ENCODE measurements around the gene KISS1R. TPM values are rescaled to one million over a fixed set of nuclear protein-coding genes. Genes with fewer than 3 reads are reported as not detected.

KISS1R gene
- not detected in 2 replicates for total RNA-seq (2012; rRNA removed)
- polyA plus RNA-seq (2012; rRNA removed): not detected in 2 replicates
- polyA plus RNA-seq (2012; cell fraction: cytosol; rRNA removed): 0.02 and 0.09 TPM in 2 replicates
- 0.13 TPM in 1 of 2 replicates, not detected in the other for polyA plus RNA-seq (2012; cell fraction: nucleus; rRNA removed; ENCODE audit: low replicate concordance)
- not detected for Bru-seq, nascent RNA
- BruChase-seq, experiment 1, labeled RNA remaining after a 6-hour chase: not detected
- BruChase-seq, experiment 2, labeled RNA remaining after a 2-hour chase: not detected
- long read RNA-seq: 0 reads

DNA sequence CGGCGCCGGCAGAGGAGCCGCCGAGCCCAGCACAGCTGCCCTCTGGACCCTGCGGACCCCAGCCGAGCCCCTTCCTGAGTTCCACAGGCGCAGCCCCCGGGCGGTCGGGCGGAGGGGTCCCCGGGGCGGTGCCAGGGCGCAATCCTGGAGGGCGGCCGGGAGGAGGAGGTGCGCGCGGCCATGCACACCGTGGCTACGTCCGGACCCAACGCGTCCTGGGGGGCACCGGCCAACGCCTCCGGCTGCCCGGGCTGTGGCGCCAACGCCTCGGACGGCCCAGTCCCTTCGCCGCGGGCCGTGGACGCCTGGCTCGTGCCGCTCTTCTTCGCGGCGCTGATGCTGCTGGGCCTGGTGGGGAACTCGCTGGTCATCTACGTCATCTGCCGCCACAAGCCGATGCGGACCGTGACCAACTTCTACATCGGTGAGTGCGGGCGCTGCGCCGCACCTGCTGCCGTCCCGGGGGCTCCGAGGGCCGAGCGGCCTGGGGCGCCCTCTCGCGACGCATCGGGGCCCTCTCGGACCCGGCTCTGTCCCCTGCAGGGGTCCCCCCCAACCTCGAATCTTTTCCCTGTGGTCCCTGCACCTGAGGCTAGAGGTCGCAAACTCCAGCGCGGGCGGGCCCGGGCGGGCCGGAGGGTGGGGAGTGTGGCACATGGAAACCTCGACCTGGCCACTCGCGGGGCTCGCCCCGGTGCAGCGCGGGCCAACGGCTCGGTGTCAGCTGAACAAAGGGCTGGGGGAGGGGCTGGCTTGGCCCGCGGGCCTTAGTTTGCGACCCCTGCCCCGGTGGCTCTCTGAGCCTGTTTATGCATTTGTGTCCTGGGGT is at the start of gene KISS1R:
KISS1R (plus strand) TSS at position 11 of the 829 bp plus-strand sequence; CDS start at position 181, 170 bp downstream.
- no peaks in the 10 kb centered on the region for H3K36me3 ChIP-seq (ENCODE audit: control insufficient read depth, insufficient read depth, low read length)
- ATAC-seq (ENCODE audit: low read depth) (no peak), DNase-seq (peak; percentile 34)
- BruUV-seq (replicated peaks): no TSS peak
- peaks cover 0 to 7% of the 10 kb centered on the region in 2 experiments; a peak in 1 of 4 replicates for H3K79me1 ChIP-seq (ENCODE audit: low read depth in 1 of 2, low read length in 2 of 2)
- H2BK15ac ChIP-seq (ENCODE audit: low read depth, low read length): no peak within 1 kb of the TSS
- H3K4ac ChIP-seq (ENCODE audit: low read depth, low read length): no peak within 1 kb of the TSS
- dilution Hi-C loops (cut with HindIII; ENCODE audit: low sequenced_read_pairs, unreplicated experiment): no loop called here
- H4K91ac ChIP-seq (ENCODE audit: insufficient read depth, low read depth, low read length): no peak within 1 kb of the TSS
- H2BK5ac ChIP-seq (ENCODE audit: low read depth, low read length, poor library complexity, severe bottlenecking): no peak within 1 kb of the TSS
- no peak within 1 kb of the TSS for H3K56ac ChIP-seq (ENCODE audit: extremely low read depth, insufficient read depth, low read length)
- no peaks in the 10 kb centered on the region for H4K20me1 ChIP-seq (ENCODE audit: insufficient read depth, low read length)
- CTCF ChIA-PET: no interaction called here
- no peak within 1 kb of the TSS for H3K23ac ChIP-seq (ENCODE audit: low read depth, low read length)
- no peak within 1 kb of the TSS for H3K14ac ChIP-seq (replicated peaks; ENCODE audit: low read depth, low read length)
- intact Hi-C loops (cut with micrococcal nuclease): no loop called here
- no peak within 1 kb of the TSS for H4K8ac ChIP-seq (ENCODE audit: low read depth in 2 of 2, low read length in 2 of 2)
- no peaks in the 10 kb centered on the region for H3K9me3 ChIP-seq (ENCODE audit: control insufficient read depth, insufficient read depth, low read length)
- no peak within 1 kb of the TSS for H3K9ac ChIP-seq (ENCODE audit: low read depth, low read length)
- peak within 1 kb of the TSS; percentile 37 for H2AK9ac ChIP-seq (replicated peaks; ENCODE audit: low read depth, low read length, poor library complexity)
- no peak within 1 kb of the TSS for H2AK5ac ChIP-seq (ENCODE audit: low read depth, low read length)
- no peaks in the 10 kb centered on the region for H3K9me1 ChIP-seq (ENCODE audit: insufficient read depth, low read length)
- no peak within 1 kb of the TSS for H2BK20ac ChIP-seq (ENCODE audit: low read depth, low read length)
- H3K4me3 ChIP-seq (ENCODE audit: insufficient read depth, low read depth, low read length): peak within 1 kb of the TSS; percentile 4
- in situ Hi-C loops (cut with MboI; ENCODE audit: low sequenced_read_pairs): no loop called here
- H3K27me3 ChIP-seq (ENCODE audit: control insufficient read depth, insufficient read depth, low read length): peaks cover 38% of the 10 kb centered on the region
- WGBS, 2 experiments (ENCODE audit: extremely low coverage in 2 of 2, insufficient read length in 1 of 2): 1% methylated on average over 30 of the region's 87 CpGs; no CpG with 5 or more reads in 1 of the 2 experiments
- H3K18ac ChIP-seq (ENCODE audit: low read depth, low read length): no peak within 1 kb of the TSS
- H3K4me2 ChIP-seq (ENCODE audit: low read depth, low read length): peak within 1 kb of the TSS; percentile 69
- H3K4me1 ChIP-seq (ENCODE audit: control insufficient read depth, insufficient read depth, low read length): peaks cover 8% of the 10 kb centered on the region
- no peak within 1 kb of the TSS for H3K27ac ChIP-seq (ENCODE audit: insufficient read depth, low read length)
- H2BK120ac ChIP-seq (ENCODE audit: low read depth, low read length): no peak within 1 kb of the TSS
- POLR2A ChIA-PET (ENCODE audit: unreplicated experiment): no interaction called here
- H2AFZ ChIP-seq (replicated peaks; ENCODE audit: low read length, poor library complexity): peak within 1 kb of the TSS; percentile 79
- H4K5ac ChIP-seq (ENCODE audit: low read depth, low read length): no peak within 1 kb of the TSS
- TF ChIP-seq MAFK (IDR thresholded peaks at IDR 0.05; ENCODE audit: low read depth, low read length): no peak
- no peak for TF ChIP-seq CHD1 (IDR thresholded peaks at IDR 0.05; ENCODE audit: low read depth, low read length)
- TF ChIP-seq, protein P1, sequence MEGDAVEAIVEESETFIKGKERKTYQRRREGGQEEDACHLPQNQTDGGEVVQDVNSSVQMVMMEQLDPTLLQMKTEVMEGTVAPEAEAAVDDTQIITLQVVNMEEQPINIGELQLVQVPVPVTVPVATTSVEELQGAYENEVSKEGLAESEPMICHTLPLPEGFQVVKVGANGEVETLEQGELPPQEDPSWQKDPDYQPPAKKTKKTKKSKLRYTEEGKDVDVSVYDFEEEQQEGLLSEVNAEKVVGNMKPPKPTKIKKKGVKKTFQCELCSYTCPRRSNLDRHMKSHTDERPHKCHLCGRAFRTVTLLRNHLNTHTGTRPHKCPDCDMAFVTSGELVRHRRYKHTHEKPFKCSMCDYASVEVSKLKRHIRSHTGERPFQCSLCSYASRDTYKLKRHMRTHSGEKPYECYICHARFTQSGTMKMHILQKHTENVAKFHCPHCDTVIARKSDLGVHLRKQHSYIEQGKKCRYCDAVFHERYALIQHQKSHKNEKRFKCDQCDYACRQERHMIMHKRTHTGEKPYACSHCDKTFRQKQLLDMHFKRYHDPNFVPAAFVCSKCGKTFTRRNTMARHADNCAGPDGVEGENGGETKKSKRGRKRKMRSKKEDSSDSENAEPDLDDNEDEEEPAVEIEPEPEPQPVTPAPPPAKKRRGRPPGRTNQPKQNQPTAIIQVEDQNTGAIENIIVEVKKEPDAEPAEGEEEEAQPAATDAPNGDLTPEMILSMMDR (conservative IDR thresholded peaks at IDR 0.05; ENCODE audit: low read depth, low read length): peak; percentile 49
- TF ChIP-seq MAZ (IDR thresholded peaks at IDR 0.05; ENCODE audit: borderline replicate concordance, low read depth, low read length): no peak
- TF ChIP-seq, protein P2, sequence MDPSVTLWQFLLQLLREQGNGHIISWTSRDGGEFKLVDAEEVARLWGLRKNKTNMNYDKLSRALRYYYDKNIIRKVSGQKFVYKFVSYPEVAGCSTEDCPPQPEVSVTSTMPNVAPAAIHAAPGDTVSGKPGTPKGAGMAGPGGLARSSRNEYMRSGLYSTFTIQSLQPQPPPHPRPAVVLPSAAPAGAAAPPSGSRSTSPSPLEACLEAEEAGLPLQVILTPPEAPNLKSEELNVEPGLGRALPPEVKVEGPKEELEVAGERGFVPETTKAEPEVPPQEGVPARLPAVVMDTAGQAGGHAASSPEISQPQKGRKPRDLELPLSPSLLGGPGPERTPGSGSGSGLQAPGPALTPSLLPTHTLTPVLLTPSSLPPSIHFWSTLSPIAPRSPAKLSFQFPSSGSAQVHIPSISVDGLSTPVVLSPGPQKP (IDR thresholded peaks at IDR 0.05; ENCODE audit: borderline replicate concordance, low read depth, low read length): no peak
- TF ChIP-seq CEBPB (IDR thresholded peaks at IDR 0.05; ENCODE audit: low read depth, low read length): no peak
- no peak for TF ChIP-seq POLR2A (IDR thresholded peaks at IDR 0.05; ENCODE audit: low read depth, low read length)
- TF ChIP-seq RFX5 (IDR thresholded peaks at IDR 0.05; ENCODE audit: low read depth, low read length): no peak
- TF ChIP-seq NFE2L2 (IDR thresholded peaks at IDR 0.05; ENCODE audit: low read depth, low read length): no peak
- no peak for TF ChIP-seq MXI1 (IDR thresholded peaks at IDR 0.05; ENCODE audit: borderline replicate concordance, low read depth, low read length)
- peak; percentile 49 for TF ChIP-seq RAD21 (IDR thresholded peaks at IDR 0.05; ENCODE audit: low read length)
- TF ChIP-seq FOS (IDR thresholded peaks at IDR 0.05; ENCODE audit: low read depth, low read length): no peak
- peak; percentile 63 for TF ChIP-seq BHLHE40 (IDR thresholded peaks at IDR 0.05; ENCODE audit: low read depth, low read length)
- peak; percentile 37 for TF ChIP-seq SMC3 (IDR thresholded peaks at IDR 0.05; ENCODE audit: low read depth, low read length)

Measured in IMR-90 (cell line).